ENCODE results near the gene PGR.
A peak's percentile ranks its signal among the peaks of the same experiment; 100 is the strongest.

PGR gene

GRCh38 chr11:101126551-101127196, 2.9 kb downstream of the PGR start:
- no peak overlapping the region for H3K9ac ChIP-seq (ENCODE audit: low read depth, low read length)
- no peak overlapping the region for H3K27ac ChIP-seq (ENCODE audit: low read depth, low read length)
- no peaks in the 10 kb centered on the region for H3K36me3 ChIP-seq (ENCODE audit: control insufficient read depth, insufficient read depth, low read length)
- H3K9me3 ChIP-seq (ENCODE audit: control insufficient read depth, insufficient read depth, low read length) = no peaks in the 10 kb centered on the region
- H3K4me3 ChIP-seq (ENCODE audit: low read depth, low read length) = peak overlapping the region; percentile 65
- H3K27me3 ChIP-seq (ENCODE audit: control insufficient read depth, insufficient read depth, low read length) = peaks cover 72% of the 10 kb centered on the region
- peaks cover 2% of the 10 kb centered on the region; the same call in 1 of the 2 replicates for H3K4me1 ChIP-seq (ENCODE audit: control insufficient read depth, insufficient read depth, low read length)

GRCh38 chr11:101115671-101116160, 13.9 kb downstream of the PGR start:
- H3K27me3 ChIP-seq (ENCODE audit: control insufficient read depth, insufficient read depth, low read length) = no peaks in the 10 kb centered on the region
- H3K27ac ChIP-seq (ENCODE audit: low read depth, low read length) = no peak overlapping the region
- H3K9me3 ChIP-seq (ENCODE audit: control insufficient read depth, insufficient read depth, low read length) = no peaks in the 10 kb centered on the region
- no peaks in the 10 kb centered on the region for H3K36me3 ChIP-seq (ENCODE audit: control insufficient read depth, insufficient read depth, low read length)
- no peaks in the 10 kb centered on the region for H3K4me1 ChIP-seq (ENCODE audit: control insufficient read depth, insufficient read depth, low read length)
- no peak overlapping the region for H3K9ac ChIP-seq (ENCODE audit: low read depth, low read length)
- H3K4me3 ChIP-seq (ENCODE audit: low read depth, low read length) = no peak overlapping the region

GRCh38 chr11:101113540-101113939, 16.1 kb downstream of the PGR start:
- Histone ChIP-seq H3K9me3 (ENCODE audit: control insufficient read depth, insufficient read depth, low read length) (no peaks in the 10 kb centered on the region), H3K4me1 (ENCODE audit: control insufficient read depth, insufficient read depth, low read length) (no peaks in the 10 kb centered on the region), H3K9ac (ENCODE audit: low read depth, low read length) (no peak overlapping the region), H3K27me3 (ENCODE audit: control insufficient read depth, insufficient read depth, low read length) (no peaks in the 10 kb centered on the region), H3K4me3 (ENCODE audit: low read depth, low read length) (no peak overlapping the region), H3K27ac (ENCODE audit: low read depth, low read length) (no peak overlapping the region), H3K36me3 (ENCODE audit: control insufficient read depth, insufficient read depth, low read length) (no peaks in the 10 kb centered on the region)

- Histone ChIP-seq H3K4me1 (ENCODE audit: control insufficient read depth, insufficient read depth, low read length) (no peaks in the 10 kb centered on the region), H3K36me3 (ENCODE audit: control insufficient read depth, insufficient read depth, low read length) (no peaks in the 10 kb centered on the region), H3K27ac (ENCODE audit: low read depth, low read length) (no peak overlapping the region), H3K4me3 (ENCODE audit: low read depth, low read length) (no peak overlapping the region), H3K9ac (ENCODE audit: low read depth, low read length) (no peak overlapping the region), H3K27me3 (ENCODE audit: control insufficient read depth, insufficient read depth, low read length) (no peaks in the 10 kb centered on the region), H3K9me3 (ENCODE audit: control insufficient read depth, insufficient read depth, low read length) (no peaks in the 10 kb centered on the region)
Measured at GRCh38 chr11:101104716-101105115, 24.9 kb downstream of the PGR start.

GRCh38 chr11:101103433-101103832, 26.2 kb downstream of the PGR start:
- Histone ChIP-seq H3K4me1 (ENCODE audit: control insufficient read depth, insufficient read depth, low read length) (no peaks in the 10 kb centered on the region), H3K27me3 (ENCODE audit: control insufficient read depth, insufficient read depth, low read length) (no peaks in the 10 kb centered on the region), H3K27ac (ENCODE audit: low read depth, low read length) (no peak overlapping the region), H3K4me3 (ENCODE audit: low read depth, low read length) (no peak overlapping the region), H3K9ac (ENCODE audit: low read depth, low read length) (no peak overlapping the region), H3K9me3 (ENCODE audit: control insufficient read depth, insufficient read depth, low read length) (no peaks in the 10 kb centered on the region), H3K36me3 (ENCODE audit: control insufficient read depth, insufficient read depth, low read length) (no peaks in the 10 kb centered on the region)

- H3K9me3 ChIP-seq (ENCODE audit: control insufficient read depth, insufficient read depth, low read length) = no peaks in the 10 kb centered on the region
- no peak overlapping the region for H3K9ac ChIP-seq (ENCODE audit: low read depth, low read length)
- no peaks in the 10 kb centered on the region for H3K36me3 ChIP-seq (ENCODE audit: control insufficient read depth, insufficient read depth, low read length)
- H3K4me1 ChIP-seq (ENCODE audit: control insufficient read depth, insufficient read depth, low read length) = no peaks in the 10 kb centered on the region
- H3K27me3 ChIP-seq (ENCODE audit: control insufficient read depth, insufficient read depth, low read length) = no peaks in the 10 kb centered on the region
- no peak overlapping the region for H3K4me3 ChIP-seq (ENCODE audit: low read depth, low read length)
- H3K27ac ChIP-seq (ENCODE audit: low read depth, low read length) = no peak overlapping the region
Measured at GRCh38 chr11:101100601-101101000, 29.0 kb downstream of the PGR start.

- no peak overlapping the region for H3K27ac ChIP-seq (ENCODE audit: low read depth, low read length)
- H3K36me3 ChIP-seq (ENCODE audit: control insufficient read depth, insufficient read depth, low read length) = no peaks in the 10 kb centered on the region
- no peaks in the 10 kb centered on the region for H3K4me1 ChIP-seq (ENCODE audit: control insufficient read depth, insufficient read depth, low read length)
- no peaks in the 10 kb centered on the region for H3K27me3 ChIP-seq (ENCODE audit: control insufficient read depth, insufficient read depth, low read length)
- H3K4me3 ChIP-seq (ENCODE audit: low read depth, low read length) = no peak overlapping the region
- H3K9ac ChIP-seq (ENCODE audit: low read depth, low read length) = no peak overlapping the region
- no peaks in the 10 kb centered on the region for H3K9me3 ChIP-seq (ENCODE audit: control insufficient read depth, insufficient read depth, low read length)
Measured at GRCh38 chr11:101096036-101096704, 33.4 kb downstream of the PGR start.

GRCh38 chr11:101091781-101092180, 37.8 kb downstream of the PGR start:
- no peaks in the 10 kb centered on the region for H3K27me3 ChIP-seq (ENCODE audit: control insufficient read depth, insufficient read depth, low read length)
- no peak overlapping the region for H3K27ac ChIP-seq (ENCODE audit: low read depth, low read length)
- no peaks in the 10 kb centered on the region for H3K4me1 ChIP-seq (ENCODE audit: control insufficient read depth, insufficient read depth, low read length)
- no peak overlapping the region for H3K9ac ChIP-seq (ENCODE audit: low read depth, low read length)
- H3K9me3 ChIP-seq (ENCODE audit: control insufficient read depth, insufficient read depth, low read length) = no peaks in the 10 kb centered on the region
- H3K4me3 ChIP-seq (ENCODE audit: low read depth, low read length) = no peak overlapping the region
- no peaks in the 10 kb centered on the region for H3K36me3 ChIP-seq (ENCODE audit: control insufficient read depth, insufficient read depth, low read length)

- Histone ChIP-seq H3K27ac (ENCODE audit: low read depth, low read length) (no peak overlapping the region), H3K9ac (ENCODE audit: low read depth, low read length) (no peak overlapping the region), H3K4me3 (ENCODE audit: low read depth, low read length) (no peak overlapping the region), H3K27me3 (ENCODE audit: control insufficient read depth, insufficient read depth, low read length) (no peaks in the 10 kb centered on the region), H3K36me3 (ENCODE audit: control insufficient read depth, insufficient read depth, low read length) (no peaks in the 10 kb centered on the region), H3K9me3 (ENCODE audit: control insufficient read depth, insufficient read depth, low read length) (no peaks in the 10 kb centered on the region), H3K4me1 (ENCODE audit: control insufficient read depth, insufficient read depth, low read length) (no peaks in the 10 kb centered on the region)
Measured at GRCh38 chr11:101090679-101091270, 38.8 kb downstream of the PGR start.

GRCh38 chr11:101083335-101083734, 46.3 kb downstream of the PGR start:
- Histone ChIP-seq H3K27me3 (ENCODE audit: control insufficient read depth, insufficient read depth, low read length) (no peaks in the 10 kb centered on the region), H3K36me3 (ENCODE audit: control insufficient read depth, insufficient read depth, low read length) (no peaks in the 10 kb centered on the region), H3K9ac (ENCODE audit: low read depth, low read length) (no peak overlapping the region), H3K4me1 (ENCODE audit: control insufficient read depth, insufficient read depth, low read length) (peaks cover 4% of the 10 kb centered on the region; the same call in 1 of the 2 replicates), H3K27ac (ENCODE audit: low read depth, low read length) (no peak overlapping the region), H3K4me3 (ENCODE audit: low read depth, low read length) (no peak overlapping the region), H3K9me3 (ENCODE audit: control insufficient read depth, insufficient read depth, low read length) (peaks cover 5% of the 10 kb centered on the region; the same call in 1 of the 2 replicates)

- Histone ChIP-seq H3K4me3 (ENCODE audit: low read depth, low read length) (no peak overlapping the region), H3K36me3 (ENCODE audit: control insufficient read depth, insufficient read depth, low read length) (no peaks in the 10 kb centered on the region), H3K27me3 (ENCODE audit: control insufficient read depth, insufficient read depth, low read length) (no peaks in the 10 kb centered on the region), H3K27ac (ENCODE audit: low read depth, low read length) (no peak overlapping the region), H3K9me3 (ENCODE audit: control insufficient read depth, insufficient read depth, low read length) (peaks cover 5% of the 10 kb centered on the region; the same call in 1 of the 2 replicates), H3K9ac (ENCODE audit: low read depth, low read length) (no peak overlapping the region), H3K4me1 (ENCODE audit: control insufficient read depth, insufficient read depth, low read length) (peaks cover 4% of the 10 kb centered on the region; the same call in 1 of the 2 replicates)
Measured at GRCh38 chr11:101082813-101083212, 46.8 kb downstream of the PGR start.

Measured in HUES48 (cell line).